Raji (cell line): ENCODE data around the gene NFYB.

Experiments
- POLR2A ChIP-seq: IDR thresholded peaks from 2 replicates; pipeline ENCODE4 v1.6.1; 2011; ENCODE audit warnings: low read depth, low read length, control low read depth; ENCODE audit not compliant: insufficient read depth

Gene NFYB

DNA sequence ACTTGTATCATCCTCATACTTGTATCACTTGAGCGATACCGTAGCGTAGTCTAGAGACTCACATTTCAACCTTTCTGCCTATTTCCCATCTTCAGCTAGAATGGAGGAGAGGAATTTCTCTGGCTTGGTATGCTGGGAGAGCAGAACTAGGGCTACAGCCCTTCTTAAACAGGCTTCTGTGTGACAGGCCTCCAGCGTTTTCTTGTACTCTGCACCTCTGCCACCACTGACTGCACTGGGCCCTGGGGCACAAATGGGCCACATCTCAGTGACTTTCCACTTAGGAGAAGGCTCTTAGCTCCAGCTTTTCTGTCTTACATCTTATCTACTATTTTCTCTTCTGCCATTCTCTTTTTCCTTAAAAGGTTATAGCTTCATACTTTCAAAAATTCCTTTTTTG is 46.9 kb downstream of the NFYB start:
- TF ChIP-seq POLR2A: no peak

DNA sequence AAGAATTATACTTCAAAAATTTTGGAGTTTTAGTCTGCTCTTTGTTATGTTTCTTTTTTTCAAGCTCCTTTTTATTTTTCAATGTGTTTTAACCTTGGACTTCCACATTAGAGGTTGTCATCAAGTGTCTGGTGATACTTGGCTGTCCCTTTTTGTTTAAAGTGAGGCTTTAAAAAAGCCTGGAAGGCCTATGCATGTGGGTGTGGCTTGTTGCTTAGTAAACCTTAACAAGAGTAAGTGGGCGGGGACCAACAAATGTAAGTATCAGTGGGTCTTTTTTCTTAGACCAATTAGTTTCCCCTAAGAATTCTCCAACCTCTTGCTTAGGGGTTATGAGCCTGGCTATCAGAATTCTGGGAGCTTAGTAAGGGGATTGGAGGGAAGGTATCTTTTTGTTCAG is 47.3 kb downstream of the NFYB start:
- TF ChIP-seq POLR2A: no peak

DNA sequence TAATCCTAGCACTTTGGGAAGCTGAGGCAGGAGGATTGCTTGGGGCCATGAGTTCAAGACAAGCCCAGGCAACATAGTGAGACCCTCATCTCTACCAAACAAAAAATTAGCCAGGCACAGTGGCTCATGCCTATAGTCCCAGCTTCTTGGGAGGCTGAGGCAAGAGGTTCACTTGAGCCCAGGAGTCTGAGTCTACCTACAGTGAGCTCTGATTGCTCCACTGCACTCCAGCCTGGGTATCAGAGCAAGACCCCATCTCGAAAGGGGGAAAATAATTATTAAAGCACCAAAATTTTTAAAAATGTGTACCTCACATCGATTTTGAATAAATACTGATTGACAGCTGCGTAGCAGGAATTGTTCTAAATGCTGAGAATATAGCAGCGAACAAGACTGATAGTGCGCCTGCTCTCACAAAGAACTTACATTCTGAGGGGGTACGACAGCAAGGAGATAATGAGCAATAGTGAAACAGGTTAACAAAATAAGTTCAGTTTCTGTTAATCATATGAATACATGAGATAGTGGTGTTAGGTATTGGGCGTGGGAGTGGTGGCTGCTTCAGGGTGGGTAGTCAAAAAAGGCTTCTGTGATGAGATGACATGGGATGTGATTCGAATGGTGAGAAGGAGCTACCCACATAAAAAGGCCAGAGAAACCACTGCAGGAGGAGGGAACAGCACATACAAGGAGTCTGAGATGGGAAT is 54.1 kb downstream of the NFYB start:
- no peak for TF ChIP-seq POLR2A

DNA sequence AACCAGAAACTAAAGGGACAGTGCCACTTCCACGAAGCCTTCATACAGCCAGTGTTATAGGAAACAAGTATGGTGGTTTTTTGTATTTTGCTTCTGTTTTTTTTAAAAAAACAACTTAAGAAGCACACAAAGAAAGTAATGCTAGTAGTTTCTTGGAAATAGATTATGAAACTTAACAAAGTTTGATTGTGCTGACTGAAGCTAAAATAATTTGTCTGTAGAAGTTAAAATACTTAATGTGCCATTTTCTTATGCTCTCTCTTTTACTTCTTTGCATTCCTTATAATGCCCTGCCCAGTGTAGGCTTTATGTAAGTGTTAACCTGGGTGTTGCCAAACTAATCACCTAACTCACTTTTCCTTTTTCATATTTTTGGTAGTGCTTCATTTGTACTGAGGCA is 57.2 kb downstream of the NFYB start:
- TF ChIP-seq POLR2A: no peak

DNA sequence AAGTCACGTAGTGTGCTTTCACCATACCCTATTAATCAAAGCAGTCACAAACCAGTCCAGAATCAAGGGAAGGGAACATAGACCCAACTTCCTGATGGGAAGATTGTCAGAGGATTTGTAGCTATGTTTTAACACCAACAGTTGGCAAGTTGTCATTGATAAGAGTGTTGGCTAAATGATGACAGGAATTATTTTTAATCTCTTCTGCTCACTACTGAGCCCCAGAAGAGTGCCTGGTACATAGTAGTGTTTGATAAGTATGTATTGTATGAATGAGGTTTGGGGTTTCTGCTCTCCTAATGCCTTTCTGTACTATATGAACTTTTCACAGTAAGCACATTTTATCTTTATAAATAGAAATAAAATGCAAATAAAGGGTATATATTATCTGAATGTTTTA is 59.0 kb downstream of the NFYB start:
- no peak for TF ChIP-seq POLR2A

DNA sequence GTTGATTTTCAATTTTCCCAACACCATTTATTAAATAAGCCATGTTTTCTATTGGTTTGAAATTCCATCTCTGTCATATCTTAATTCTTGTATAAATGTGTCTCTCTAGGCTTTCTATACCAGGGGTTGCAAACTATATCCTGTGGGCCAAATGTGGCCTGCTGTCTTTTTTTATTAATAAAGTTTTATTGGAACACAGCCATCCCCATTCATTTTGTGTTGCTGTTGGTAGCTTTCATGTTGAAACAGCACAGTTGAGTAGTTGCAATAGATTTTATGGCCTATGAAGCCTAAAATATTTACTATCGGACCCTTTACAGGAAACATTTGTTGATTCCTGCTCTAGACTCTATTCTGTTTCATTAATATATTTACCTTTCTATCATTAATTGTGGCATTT is 64.3 kb downstream of the NFYB start:
- TF ChIP-seq POLR2A: no peak

DNA sequence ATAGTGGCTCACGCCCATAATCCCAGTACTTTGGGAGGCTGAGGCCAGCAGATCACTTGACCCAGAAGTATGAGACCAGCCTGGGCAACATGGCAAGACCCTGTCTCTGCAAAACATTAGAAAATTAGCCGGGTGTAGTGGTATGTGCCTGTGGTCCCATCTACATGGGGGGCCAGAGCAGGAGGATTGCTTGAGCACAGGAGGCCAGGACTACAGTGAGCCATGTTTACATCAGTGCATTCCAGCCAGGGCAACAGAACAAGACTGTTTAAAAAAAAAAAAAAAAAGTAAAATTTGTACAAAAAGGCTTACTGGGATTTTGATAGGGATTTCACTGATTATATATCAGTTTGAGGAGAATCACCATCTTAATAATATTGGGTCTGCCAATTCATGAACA is 65.9 kb downstream of the NFYB start:
- TF ChIP-seq POLR2A: no peak
